CD4-positive, alpha-beta T cell treated with Interleukin-10 for 1 hour (primary cell): ENCODE results near the gene UNC5B.

Source experiments
- DNase-seq: peaks from one replicate; pipeline ENCODE4 v3.0.0-alpha.2; 2020

Gene UNC5B

DNA sequence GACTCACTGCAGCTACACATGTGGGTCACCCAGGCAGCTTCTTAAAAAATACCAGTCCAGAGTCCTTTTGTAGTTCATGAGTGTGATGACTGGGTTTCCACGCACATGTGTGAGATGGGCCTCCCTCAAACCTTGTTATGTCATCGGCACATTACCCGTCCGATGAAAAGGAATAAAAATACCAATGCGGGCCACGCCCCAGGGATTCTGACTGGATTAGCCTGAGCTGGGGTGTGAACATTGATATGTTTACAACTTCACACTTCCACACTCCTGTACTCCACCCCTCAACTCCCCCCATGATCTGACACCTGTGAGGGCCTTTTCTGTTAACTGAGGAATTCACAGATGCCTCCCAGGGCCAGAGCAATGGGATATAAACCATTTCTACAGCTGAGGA is 112.9 kb downstream of the UNC5B start:
- no peak for DNase-seq

DNA sequence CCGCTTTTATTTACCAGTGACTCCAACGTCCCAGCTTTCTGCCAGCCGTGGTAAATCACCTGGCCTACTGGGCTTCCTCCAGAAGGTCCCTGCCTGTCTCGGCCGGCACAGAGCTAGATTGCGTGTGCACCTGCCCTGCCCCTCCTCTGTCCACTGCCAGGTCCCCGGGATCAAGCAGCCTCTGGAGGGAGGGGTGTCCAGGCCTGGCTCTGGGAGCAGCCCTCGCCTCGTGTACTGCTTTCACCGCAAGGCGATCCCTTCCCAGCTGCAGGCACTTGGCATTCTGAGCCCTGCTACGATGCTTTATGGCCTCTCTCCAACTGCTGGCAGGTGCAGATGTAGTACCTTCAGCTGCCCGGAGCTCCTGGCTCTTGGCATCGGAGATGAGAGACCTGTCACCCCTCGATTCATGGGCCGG is 114.1 kb downstream of the UNC5B start:
- DNase-seq: no peak

DNA sequence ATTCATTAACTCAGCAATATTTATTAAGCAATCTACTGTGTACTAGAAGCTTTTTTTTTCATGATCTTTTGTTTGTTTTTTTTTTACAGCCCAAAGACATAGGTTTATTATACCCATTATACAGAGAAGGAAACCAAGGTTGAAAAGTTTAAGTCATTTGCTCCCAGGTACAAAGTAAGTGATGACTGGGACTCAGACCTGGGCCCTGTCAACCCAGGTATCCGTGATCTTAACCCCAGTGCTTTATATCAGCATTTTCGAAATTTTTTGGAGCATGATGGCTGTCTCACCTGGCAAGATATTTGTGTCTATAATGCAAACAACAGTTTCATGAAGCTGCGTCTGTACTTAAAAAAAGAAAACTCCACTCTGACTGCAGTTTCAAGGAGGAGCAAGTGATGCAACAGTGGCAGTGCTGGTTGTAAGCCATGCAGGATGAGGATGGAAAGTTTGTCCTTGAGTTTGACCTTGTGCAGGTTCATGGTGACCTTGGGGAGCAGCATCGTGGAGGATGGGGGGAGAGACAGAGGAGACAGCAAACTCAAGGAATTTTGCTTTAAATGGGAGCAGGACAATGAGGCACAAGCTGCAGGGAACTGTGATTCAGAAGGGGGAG is 118.5 kb downstream of the UNC5B start:
- DNase-seq: no peak

DNA sequence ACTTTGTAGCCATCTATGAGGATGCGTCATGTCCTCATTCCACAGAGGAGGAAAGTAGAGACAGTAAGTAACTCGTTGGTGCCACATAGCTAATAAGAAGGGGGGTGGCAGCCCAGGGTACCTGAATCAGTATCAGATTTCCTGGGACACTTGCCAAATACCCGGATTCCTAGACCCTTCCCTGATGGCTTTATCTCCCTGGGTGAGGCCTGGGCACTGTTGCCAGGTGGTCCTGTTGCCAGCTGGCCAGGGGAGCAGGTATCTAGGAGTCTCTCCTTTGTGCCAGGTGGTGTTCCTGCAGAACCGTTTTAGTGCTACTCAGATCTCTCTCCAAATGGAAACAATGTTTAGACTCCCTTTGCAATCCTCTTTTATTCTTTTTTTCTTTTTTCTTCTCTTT is 119.4 kb downstream of the UNC5B start:
- no peak for DNase-seq

DNA sequence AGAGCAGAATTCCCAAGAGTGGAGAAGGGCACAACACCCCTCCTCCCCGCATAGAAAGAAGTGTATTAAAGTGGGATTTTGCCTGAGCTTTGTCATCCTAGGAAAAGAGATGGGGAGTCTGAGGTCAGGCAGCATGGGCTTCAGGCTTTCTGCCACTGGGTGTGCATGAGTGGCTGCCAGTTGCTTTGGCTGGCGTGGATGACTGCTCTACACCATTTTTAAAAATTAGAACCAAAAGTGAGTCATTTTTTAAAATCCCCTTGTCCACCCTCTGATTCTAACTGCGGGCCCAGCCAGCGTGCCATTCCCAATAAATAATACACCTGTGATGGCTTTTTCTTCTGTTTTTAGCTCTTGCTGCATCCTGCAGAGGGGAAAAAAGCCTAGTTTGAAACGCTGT is 120.1 kb downstream of the UNC5B start:
- no peak for DNase-seq

DNA sequence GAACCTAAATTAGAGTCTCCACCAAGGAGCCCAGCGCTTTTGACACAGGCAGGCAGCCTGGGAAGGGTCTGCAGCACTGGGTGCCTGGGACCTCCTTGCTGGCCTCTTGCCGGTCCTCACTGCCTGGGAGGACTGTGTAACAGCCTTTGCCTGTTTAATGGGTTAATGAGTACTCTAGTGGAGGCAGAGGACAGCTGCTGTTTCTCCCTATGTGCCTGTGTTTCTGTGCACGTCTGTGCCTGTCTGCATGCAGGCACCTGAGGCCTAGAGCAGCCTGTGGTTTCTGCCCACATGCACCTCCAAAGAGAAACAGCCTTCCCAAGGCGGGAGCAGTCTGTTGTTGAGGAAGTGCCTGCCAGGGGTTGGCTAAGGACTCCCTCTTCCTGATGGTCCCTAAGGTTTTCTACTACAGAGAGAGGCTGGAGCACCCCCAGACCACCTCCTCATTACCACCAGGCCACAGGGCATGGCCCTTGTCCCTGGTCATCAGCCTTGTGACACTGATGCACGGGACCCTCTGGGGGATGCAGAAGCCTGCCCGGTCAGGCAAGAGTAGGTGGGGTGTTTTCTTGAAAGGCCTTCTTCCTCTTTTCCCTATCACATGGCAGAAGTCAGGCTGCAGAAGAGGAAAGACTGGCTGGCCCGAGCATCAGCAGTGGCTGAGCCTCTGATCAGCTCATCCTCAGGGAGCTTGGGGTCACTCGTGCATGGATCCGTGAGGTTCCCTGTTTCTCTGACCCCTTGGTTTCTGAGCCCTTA is 120.9 kb downstream of the UNC5B start:
- no peak for DNase-seq

DNA sequence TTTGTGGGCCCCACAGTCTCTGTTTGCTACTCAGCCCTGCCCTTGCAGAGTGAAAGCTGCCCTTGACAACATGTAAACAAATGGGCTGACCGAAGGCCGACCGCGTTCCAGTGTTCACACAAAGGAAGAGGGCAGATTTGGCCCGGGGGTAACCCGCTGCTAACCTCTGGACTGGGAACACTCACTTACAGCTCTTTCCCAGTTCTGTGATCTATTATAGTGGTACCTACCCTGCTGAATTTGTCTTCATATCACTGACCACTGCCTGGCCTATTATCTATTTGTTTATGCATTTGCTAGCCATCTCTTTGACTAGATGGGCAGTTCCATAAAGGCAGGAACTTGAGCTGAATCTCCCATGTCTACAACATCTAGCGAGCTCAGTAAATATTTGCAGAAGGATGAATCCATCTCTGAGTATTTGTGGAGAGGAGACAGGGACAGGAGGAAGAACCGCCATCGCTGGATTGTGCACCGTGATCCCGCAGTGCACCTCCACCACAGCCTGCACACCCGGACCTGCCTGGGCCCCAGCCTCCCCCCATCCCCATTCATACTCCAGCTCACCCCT is 121.9 kb downstream of the UNC5B start:
- no peak for DNase-seq

DNA sequence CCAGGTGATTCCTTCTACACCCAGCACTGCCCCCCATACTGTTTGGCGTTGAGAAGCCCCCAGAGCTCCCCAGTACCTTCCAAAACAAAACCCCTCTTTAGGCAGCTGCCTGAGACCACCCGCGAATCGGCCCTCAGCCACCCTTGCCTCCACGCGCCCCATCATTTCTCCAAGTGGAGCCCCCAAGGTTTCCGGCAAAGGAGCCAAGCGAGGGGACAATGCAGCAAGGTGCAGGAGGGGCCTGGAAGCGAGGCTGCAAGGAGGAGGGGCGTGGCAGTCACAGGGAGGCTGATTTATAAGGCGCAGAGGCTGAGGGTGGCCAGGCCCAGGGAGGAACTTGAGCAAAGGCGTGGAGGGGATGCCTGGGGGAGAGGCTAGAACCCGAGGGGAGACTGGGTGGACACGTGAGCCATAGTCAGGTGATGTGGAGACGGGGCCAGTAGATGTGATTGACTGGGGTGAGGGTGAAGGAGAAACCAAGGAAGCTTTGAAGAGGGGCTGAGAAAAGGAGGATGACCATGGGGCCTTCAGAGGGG is 122.9 kb downstream of the UNC5B start:
- no peak for DNase-seq

DNA sequence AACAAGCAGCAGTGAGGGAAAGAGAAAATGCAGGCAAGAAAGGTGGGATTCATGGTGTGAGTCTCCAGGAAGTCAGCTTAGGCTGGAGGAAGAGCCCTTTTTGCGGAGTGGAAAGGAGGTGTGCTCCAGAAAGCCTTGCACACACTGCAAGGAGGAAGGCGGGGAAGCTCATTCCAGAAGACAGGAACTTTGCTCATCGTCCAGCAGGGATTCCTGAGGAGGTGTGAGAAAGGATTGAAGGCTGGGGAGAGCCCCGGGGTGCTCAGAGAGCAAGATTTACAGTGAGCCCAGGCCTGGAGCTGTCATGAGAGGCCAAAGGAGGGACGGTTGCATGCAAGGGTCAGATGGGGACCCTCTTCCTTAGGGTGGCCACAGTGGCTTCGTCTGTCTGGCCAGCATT is 124.3 kb downstream of the UNC5B start:
- no peak for DNase-seq

DNA sequence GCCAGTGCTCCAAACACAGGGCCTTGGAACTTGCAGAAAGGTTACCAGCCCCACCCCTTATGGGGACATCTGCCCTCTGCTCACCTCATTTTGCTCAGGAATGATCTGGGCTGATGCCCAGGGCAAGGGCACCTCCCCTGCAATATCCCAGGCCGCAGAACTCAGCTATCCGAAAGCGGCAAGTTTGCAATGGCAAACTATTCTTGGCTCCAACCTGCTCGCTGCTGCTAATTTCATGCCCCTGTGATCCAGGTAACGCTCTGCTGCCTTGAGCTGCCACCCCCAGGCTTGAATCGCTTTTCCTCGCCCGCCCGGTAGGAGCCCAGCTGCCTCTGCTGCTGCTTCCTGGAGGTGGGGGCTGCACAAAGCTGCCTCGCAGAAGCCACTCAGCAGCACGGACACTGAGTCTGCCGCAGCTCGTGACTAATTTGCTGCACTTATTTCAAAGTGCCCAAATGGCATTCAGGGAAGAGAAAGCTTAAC is 124.9 kb downstream of the UNC5B start:
- DNase-seq: no peak

DNA sequence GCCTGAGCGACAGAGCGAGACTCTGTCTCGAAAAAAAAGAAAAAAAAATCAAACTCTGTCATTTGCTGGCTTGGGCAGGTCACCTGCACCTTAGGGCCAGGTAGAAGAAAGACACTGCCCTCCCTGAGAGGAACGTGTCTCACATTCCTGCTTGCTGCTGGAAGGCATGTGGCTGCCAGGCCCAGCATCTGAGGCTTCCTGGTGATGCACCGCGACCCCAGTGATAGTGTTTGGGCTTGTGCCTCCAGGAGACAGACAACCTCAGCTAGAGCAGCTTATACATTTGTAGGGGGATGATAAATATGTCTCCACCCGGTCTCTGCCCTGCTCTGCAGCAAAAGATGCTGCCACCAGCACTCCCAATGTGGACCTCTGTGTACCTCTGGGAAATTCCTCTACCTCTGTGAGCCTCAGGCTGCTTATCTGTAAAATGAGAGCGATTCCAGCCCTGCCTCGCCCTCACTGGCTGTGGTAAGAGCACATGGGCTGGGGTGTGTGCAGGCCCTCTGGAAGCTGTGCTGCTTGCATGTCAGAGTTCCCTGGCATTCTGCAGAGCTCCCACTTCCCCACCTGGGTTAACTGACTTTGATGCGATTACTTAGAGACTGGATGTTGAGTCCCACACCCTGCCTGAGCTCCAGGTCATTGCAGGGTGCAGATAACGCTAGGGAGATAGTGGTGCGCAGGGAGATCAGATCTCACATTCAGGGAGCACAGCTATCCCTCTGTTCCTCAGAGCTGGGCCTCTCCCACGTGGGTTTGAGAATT is 126.5 kb downstream of the UNC5B start:
- no peak for DNase-seq

DNA sequence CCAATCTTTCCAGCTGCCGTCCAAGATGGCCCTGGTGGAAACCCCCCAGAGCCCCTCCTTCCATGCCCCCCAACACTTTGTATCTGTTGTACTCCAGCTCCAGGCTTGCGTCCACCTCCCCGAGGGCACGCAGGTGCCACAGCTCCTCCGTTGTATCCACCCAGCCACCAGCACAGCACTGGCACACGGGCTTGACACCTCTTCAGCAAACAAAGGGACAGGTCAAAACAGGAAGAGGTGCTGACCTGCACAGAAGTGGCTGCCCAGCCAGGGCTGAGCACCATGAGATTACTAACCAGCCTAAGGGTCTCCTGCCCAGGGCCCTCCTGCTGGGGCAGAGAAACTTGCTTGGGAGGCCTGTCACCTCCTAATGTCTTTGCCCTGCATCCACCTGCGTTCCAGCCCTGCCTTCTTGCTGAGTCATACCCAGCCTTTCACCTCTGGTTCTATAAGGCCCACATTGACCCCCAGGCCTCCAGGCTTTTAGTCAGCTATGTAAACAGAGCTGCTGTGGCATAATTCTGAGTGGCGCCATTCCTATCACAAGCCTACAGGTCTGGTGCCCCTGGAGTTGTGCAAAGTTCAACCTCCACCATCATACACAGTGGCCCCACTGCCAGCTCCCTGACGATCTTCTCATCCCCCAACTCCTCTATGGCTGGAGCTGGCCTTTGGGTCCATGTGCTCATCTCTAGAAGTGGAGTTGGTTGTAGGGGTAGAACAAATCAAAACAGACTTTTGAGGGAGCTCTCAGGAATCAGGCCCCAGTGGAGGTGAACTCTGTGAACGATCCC is 127.6 kb downstream of the UNC5B start:
- DNase-seq: no peak

DNA sequence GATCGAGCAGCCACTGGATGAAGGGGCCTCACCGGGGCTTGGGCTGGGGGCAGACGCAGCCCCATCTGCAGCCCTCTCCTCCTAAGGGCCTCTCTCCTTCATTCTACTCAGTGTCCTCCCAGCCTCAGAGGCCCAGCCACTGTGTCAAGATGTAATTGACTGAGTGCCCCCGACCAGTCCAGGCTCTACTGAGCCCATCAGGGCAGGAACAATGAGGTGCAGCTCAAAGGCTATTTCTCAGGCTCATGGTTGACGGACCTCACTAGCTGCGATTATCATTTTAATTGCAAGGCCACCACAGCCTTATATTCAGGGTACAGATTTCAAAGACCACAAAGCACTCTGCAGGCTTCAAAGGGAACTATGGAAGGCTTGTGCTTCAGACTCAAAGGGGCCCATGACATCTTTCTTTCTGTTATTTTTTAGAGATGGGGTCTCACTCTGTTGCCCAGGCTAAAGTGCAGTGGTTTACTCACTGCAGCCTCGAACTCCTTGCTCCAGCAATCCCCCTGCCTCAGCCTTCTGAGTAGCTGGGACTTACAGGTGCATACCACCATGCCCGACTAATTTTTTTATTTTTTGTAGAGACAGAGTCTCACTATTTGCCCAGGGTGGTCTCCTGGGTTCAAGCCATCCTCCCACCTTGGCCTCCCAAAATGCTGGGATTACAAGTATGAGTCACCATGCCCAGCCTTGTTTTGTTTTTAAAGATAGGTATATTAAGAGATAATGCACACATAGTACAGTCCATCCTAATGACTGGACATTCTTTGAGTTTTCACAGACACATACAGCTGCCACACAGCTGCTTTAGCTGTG is 130.4 kb downstream of the UNC5B start:
- DNase-seq: no peak

DNA sequence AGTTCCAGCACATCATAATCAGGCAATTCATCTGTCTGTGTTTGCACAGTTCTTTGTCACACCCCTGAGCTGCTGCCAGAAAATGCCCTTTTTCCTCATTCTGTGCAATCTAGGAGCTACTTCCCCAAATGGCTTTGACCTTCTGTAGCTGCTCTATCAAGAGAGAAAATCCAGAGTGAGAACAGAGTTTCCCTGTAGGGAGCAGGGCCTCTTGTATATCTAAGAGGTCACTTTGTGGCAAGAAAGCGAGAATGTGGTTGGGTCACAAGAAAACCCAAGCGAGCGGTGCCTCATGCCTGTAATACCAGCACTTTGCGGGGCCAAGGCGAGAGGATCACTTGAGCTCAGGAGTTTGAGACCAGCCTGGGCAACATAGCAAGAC is 131.0 kb downstream of the UNC5B start:
- no peak for DNase-seq

DNA sequence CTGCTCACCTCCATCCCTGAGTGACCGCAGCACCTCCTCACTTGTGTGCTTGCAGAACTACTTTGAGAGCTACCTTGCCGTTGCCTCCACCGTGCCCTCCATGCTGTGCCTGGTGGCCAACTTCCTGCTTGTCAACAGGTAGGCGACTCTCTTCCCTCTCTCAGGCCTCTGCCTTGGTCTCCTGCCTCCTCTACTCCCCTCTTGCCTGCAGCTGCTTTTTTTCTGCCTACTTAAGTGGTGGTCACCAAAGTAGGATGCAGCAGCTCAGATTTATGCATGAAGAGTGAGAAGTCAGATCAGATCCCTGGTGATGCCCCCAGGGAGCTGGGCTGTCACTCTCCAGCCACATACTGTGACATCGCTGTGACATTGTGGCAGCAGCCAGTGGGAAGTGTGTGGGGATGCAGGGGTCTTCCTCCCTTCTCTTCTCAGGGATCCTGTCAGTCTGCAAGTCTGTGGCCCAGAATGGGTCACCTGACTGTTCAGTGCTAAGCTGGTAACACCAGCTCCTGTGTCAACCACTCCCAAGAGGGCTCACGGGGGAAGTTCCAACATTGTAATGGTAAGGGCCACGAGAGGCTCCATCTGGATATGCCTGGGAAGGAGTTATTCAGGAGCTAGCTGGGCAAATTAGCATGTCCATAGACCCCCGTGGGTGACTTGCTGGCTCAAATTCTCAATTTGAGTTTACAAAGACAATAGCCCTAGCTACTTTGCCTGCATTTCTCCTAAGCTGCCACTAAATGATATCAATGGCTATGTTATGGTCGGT is 132.0 kb downstream of the UNC5B start:
- no peak for DNase-seq

DNA sequence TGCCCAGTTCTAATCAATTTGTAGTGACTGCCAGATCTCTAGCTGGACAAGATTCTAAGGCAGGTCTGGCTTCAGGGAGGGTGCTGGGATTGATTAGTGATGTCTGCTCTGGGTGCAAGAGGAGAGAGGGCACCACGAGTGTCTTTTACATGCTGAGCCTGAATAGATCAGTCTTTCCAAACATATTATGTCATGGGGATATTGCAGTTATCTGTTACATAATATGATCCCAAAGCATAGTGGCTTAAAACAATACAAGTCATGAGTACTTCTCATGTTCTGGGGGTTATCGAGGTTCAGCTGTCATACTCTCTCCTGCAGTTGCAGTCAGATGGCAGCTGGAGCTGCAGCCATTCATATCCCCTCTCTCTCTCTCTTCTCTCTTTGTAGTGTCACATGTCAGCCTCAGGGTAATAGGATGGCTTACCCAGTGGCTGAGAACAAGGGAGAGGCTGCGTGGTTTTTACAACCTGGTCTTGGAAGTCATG is 132.7 kb downstream of the UNC5B start:
- DNase-seq: no peak

DNA sequence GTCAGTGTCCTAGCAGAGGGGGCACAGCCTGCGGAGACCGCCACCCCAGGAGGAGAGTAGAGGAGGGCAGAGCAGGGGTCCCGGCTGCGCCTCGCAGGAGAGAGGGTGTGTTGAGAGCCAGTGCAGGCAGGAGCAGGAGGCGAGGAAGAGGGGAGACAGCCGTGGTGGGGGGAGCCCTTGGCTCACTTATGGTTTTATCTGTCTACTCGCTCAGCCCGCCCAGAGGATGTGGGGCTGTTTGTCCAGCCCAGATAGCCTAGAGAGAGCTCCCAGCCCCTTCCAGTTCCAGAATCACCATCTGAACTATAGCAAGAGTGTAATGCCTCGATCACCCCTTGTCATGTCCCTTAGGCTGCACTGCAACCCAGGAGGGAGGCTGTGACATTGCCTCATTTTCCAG is 133.3 kb downstream of the UNC5B start:
- DNase-seq: no peak

DNA sequence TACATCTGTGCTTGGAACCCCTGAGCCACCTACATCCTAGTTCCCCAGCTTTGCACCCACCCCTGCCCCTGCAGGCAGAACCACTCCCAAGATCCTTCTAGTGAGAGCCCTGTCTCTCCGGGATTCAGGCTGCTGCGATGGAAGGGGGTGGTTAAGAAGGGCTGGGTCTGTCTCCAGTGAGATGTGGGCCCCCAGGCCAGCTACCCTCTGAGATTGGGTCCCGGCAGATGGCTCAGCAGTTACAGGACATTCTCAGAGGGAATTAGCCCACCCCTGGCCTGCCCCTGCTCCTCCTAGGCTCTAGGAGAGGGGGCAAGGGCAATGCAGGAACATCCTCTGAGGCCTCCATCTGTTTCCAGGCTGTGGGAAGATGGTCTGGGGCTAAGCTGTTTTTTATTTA is 134.4 kb downstream of the UNC5B start:
- no peak for DNase-seq

DNA sequence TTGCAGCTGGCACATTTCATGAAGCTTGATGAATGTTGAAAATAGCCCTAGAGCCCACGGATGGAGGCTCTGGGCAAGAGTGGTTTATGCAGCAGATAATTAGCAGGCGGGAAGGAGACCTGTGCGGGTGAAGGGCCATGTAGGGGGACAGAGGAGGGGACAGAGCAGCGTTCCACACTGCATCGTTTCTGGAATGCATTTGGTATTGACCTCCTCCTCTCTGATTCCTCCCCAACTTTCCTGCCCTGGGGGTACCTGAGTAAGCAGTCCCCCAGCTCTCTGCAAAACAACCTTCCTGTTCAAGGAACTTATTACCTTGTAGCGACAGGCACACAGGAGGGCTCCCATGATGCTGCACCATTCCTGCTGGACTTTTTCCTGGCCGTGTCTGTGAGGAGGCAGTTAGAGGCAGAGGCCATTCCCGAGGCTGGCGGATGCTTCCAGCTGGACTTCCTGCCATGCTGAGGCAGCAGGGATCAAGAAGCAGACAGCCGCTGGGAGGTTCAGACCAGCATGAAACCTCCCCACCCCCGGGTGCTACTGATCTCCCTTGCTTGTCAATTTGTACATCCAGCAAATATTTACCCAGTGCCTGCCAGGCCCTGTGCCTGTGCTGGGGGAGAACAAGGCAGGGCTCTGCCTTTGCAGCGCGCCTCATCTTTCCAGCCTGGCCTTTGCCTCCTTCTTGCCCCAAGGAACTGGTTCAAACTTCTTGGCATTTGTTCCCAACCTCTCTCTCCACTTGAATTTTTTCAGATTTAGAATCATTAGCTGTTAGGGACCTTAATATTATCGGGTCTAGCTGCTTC is 135.4 kb downstream of the UNC5B start:
- DNase-seq: no peak

DNA sequence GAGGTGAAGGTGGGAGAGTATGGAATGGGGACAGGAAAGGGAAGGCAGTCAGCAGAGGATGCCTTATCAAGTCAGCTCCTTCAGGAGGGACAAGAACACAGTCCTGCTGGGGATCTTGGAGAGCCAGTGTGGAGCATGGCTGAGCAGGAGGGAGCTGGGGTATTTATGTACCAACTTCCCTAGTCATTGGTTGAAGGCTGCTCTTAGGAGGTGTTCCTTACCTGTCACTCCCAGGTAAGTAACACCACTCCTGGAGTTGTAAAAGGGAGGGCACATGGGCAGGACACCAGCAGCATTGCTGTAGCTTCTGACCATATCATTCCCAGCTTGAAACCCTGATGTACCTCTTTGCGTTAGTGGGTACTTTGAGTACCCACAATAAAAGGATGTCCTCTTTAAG is 136.5 kb downstream of the UNC5B start:
- DNase-seq: no peak
